ENCODE data around the gene KRT27. TPM values are rescaled to one million over a fixed set of nuclear protein-coding genes. Genes with fewer than 3 reads are reported as not detected.

The KRT27 gene
- total and polyA plus RNA-seq, 2 donors (not counting 3 experiments of a cell fraction or from before 2014, with no cell fraction given), result not detected

GRCh38 chr17:40803617-40804082, 21.3 kb upstream of the KRT27 start:
- Histone ChIP-seq H2AFZ (ENCODE audit: low read depth, low read length) (no peak overlapping the region), H3K9ac (replicated peaks; ENCODE audit: extremely low read depth, insufficient read depth, low read length) (no peak overlapping the region), H3K27ac (ENCODE audit: insufficient read depth, low read depth, low read length) (no peak overlapping the region), H3K4me1 (ENCODE audit: control insufficient read depth, extremely low read depth, insufficient read depth, low read length) (no peaks in the 10 kb centered on the region), H3K4me3 (replicated peaks in 1 of 3; ENCODE audit: insufficient read depth in 1 of 3, low read depth in 1 of 3, low read length in 3 of 3) (no peak overlapping the region), H3K9me1 (replicated peaks; ENCODE audit: control insufficient read depth, extremely low read depth, insufficient read depth, low read length) (no peaks in the 10 kb centered on the region), H3K4me2 (ENCODE audit: insufficient read depth, low read length) (no peak overlapping the region), H3K27me3 (ENCODE audit: control insufficient read depth in 2 of 2, insufficient read depth in 2 of 2, low read length in 2 of 2) (peaks cover 20 to 39% of the 10 kb centered on the region in 2 experiments), H3K9me3 (replicated peaks; ENCODE audit: control insufficient read depth, insufficient read depth, low read length) (no peaks in the 10 kb centered on the region), H3K79me2 (ENCODE audit: control insufficient read depth, insufficient read depth, low read length) (no peaks in the 10 kb centered on the region), H3K36me3 (ENCODE audit: control insufficient read depth in 2 of 2, extremely low read depth in 1 of 2, insufficient read depth in 2 of 2, low read length in 2 of 2) (no peaks in the 10 kb centered on the region), H4K20me1 (replicated peaks; ENCODE audit: control insufficient read depth, extremely low read depth, insufficient read depth, low read length) (no peaks in the 10 kb centered on the region)
- POLR2A ChIA-PET, result no interaction called here
- intact Hi-C loops (cut with micrococcal nuclease) (loop anchor here (1.0 to 10.0 kb wide), 8 partner anchors 53 to 864 kb away; no protein-coding TSS in a partner anchor), dilution Hi-C loops (cut with MboI; ENCODE audit: extremely low pct_ligation_motif_present, low sequenced_read_pairs) (no loop called here)
- no TSS peak for BruUV-seq (replicated peaks)
- peak; percentile 85 to 88 for TF ChIP-seq CTCF (IDR thresholded peaks at IDR 0.05; ENCODE audit: extremely low read depth in 1 of 2, insufficient read depth in 1 of 2, low read depth in 1 of 2, low read length in 2 of 2)
- TF ChIP-seq FOS (IDR thresholded peaks at IDR 0.05; ENCODE audit: borderline replicate concordance, insufficient read depth, low read length), result no peak
- CTCF ChIA-PET, result interaction anchor here (0.7 to 9.5 kb wide), 9 partner anchors 11 to 860 kb away, joined by 3 to 77 read pairs (median 6); no protein-coding TSS in a partner anchor
- FAIRE-seq (peak; percentile 83), DNase-seq (ENCODE audit: low read depth, low spot score) (peak; percentile 71)

- ChIA-PET CTCF (interaction anchor here (1.4 to 9.5 kb wide), 2 partner anchors 181 to 862 kb away, joined by 3 to 77 read pairs; no protein-coding TSS in a partner anchor), POLR2A (no interaction called here)
- Histone ChIP-seq H3K27ac (ENCODE audit: insufficient read depth, low read depth, low read length) (no peak overlapping the region), H3K4me3 (replicated peaks in 1 of 3; ENCODE audit: insufficient read depth in 1 of 3, low read depth in 1 of 3, low read length in 3 of 3) (no peak overlapping the region), H3K36me3 (ENCODE audit: control insufficient read depth in 2 of 2, extremely low read depth in 1 of 2, insufficient read depth in 2 of 2, low read length in 2 of 2) (no peaks in the 10 kb centered on the region), H4K20me1 (replicated peaks; ENCODE audit: control insufficient read depth, extremely low read depth, insufficient read depth, low read length) (no peaks in the 10 kb centered on the region), H3K9me1 (replicated peaks; ENCODE audit: control insufficient read depth, extremely low read depth, insufficient read depth, low read length) (no peaks in the 10 kb centered on the region), H3K4me2 (ENCODE audit: insufficient read depth, low read length) (no peak overlapping the region), H3K27me3 (ENCODE audit: control insufficient read depth in 2 of 2, insufficient read depth in 2 of 2, low read length in 2 of 2) (peaks cover 16 to 32% of the 10 kb centered on the region in 2 experiments), H3K79me2 (ENCODE audit: control insufficient read depth, insufficient read depth, low read length) (no peaks in the 10 kb centered on the region), H3K9me3 (replicated peaks; ENCODE audit: control insufficient read depth, insufficient read depth, low read length) (no peaks in the 10 kb centered on the region), H3K9ac (replicated peaks; ENCODE audit: extremely low read depth, insufficient read depth, low read length) (no peak overlapping the region), H2AFZ (ENCODE audit: low read depth, low read length) (no peak overlapping the region), H3K4me1 (ENCODE audit: control insufficient read depth, extremely low read depth, insufficient read depth, low read length) (no peaks in the 10 kb centered on the region)
- DNase-seq (ENCODE audit: low read depth, low spot score), result no peak
- no peak for FAIRE-seq
- no TSS peak for BruUV-seq (replicated peaks)
- intact Hi-C loops (cut with micrococcal nuclease), result loop anchor here (5.0 to 10.0 kb wide), 3 partner anchors 694 to 846 kb away; no protein-coding TSS in a partner anchor
- TF ChIP-seq POLR2A (IDR thresholded peaks at IDR 0.05; ENCODE audit: low read depth, low read length) (no peak), CTCF (IDR thresholded peaks at IDR 0.05; ENCODE audit: extremely low read depth in 1 of 2, insufficient read depth in 1 of 2, low read depth in 1 of 2, low read length in 2 of 2) (no peak)
- dilution Hi-C loops (cut with MboI; ENCODE audit: extremely low pct_ligation_motif_present, low sequenced_read_pairs), result no loop called here
Measured at GRCh38 chr17:40801157-40801556, 18.8 kb upstream of the KRT27 start.
